Neural progenitor cell (in vitro differentiated cells): ENCODE results near the gene MYO10.

Experiments used
- EZH2 ChIP-seq: fragments of 200-600 bp; sonication (generic); IDR thresholded peaks from 2 replicates; pipeline ENCODE4 v1.6.1; 2017; ENCODE audit warnings: antibody characterized with exemption, mild to moderate bottlenecking, moderate library complexity
- EZH2phosphoT487 ChIP-seq: fragments of 200-600 bp; sonication (generic); IDR thresholded peaks from 2 replicates; pipeline ENCODE4 v1.6.1; 2017; ENCODE audit warnings: antibody characterized with exemption
- TF ChIP-seq, protein P1 (sequence below): fragments of 200-600 bp; sonication (generic); IDR thresholded peaks from 2 replicates; pipeline ENCODE4 v1.5.1; 2017; ENCODE audit warnings: antibody characterized with exemption, mild to moderate bottlenecking

DNA sequence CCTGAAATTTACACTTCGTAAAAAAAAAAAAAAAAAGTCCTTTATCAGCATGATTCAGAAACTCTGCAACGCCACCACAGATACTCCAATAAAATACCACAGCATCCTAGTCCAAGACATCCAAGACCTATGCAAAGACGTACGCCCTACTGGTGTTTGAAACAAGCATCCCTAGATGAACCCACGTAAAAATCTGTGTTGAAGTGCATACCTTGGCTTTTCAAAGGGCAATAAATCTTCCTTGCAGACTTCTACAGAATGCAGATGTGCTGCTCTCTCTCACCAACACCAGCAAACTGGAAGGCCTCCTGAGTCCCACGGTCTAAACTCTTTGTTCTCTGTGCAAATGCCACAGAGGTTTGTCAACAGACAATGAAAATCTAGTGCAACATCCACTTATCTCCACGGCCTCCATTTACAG lies 38.8 kb downstream of the MYO10 start:
- TF ChIP-seq, protein P1, sequence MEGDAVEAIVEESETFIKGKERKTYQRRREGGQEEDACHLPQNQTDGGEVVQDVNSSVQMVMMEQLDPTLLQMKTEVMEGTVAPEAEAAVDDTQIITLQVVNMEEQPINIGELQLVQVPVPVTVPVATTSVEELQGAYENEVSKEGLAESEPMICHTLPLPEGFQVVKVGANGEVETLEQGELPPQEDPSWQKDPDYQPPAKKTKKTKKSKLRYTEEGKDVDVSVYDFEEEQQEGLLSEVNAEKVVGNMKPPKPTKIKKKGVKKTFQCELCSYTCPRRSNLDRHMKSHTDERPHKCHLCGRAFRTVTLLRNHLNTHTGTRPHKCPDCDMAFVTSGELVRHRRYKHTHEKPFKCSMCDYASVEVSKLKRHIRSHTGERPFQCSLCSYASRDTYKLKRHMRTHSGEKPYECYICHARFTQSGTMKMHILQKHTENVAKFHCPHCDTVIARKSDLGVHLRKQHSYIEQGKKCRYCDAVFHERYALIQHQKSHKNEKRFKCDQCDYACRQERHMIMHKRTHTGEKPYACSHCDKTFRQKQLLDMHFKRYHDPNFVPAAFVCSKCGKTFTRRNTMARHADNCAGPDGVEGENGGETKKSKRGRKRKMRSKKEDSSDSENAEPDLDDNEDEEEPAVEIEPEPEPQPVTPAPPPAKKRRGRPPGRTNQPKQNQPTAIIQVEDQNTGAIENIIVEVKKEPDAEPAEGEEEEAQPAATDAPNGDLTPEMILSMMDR, result no peak
- TF ChIP-seq EZH2 (no peak), EZH2phosphoT487 (no peak)
